ENCODE results near the gene MRS2. TPM values are rescaled to one million over a fixed set of nuclear protein-coding genes. Genes with fewer than 3 reads are reported as not detected.

Gene MRS2
- total RNA-seq, 1 experiment from 2014 or later: 85.8 TPM

DNA sequence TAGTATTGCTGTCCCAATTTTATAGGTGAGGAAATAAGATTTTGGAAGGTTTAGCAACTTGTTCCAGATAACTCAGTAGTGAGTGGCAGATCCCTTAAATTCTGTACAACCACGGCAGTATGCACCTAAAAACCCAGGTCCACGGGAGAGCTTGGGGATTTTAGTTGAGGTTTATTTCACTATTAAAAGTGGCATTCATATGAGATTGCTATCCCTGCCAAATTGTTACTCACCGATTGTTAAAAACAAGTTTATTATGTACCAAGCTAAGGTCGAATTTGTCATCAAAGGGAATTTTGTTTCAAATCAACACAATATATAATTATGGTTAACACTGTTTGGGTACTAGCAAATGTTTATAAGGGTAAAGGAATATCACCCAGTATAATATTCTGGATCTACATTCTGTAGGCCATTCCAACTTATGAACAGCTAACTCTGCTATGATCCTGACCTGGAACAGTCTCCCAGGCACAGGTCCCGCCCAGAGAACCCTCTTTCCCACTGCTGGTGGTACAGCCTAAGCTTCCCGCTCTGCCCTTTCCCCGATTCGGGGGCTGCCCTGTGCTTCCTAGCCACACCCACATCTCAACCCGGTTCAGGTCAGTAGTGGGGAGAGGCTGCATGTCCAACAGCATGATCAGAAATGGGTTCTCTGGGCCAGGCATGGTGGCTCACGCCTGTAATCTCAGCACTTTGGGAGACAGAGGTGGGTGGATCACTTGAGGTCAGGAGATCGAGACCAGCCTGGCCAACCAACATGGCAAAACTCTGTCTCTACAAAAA is 61.7 kb downstream of the MRS2 start:
- Histone ChIP-seq H3K56ac (ENCODE audit: insufficient read length, low read depth, low read length) (no peak overlapping the region), H3K79me1 (ENCODE audit: insufficient read depth, low read depth, low read length, poor library complexity, severe bottlenecking) (no peaks in the 10 kb centered on the region), H4K91ac (ENCODE audit: insufficient read length, low read depth, low read length) (no peak overlapping the region), H3K23me2 (ENCODE audit: insufficient read length, low read depth, low read length, poor library complexity, severe bottlenecking) (no peaks in the 10 kb centered on the region), H3K4ac (ENCODE audit: low read depth, low read length) (no peak overlapping the region), H2BK15ac (ENCODE audit: low read depth, low read length) (no peak overlapping the region), H3K18ac (ENCODE audit: insufficient read length, low read depth, low read length) (no peak overlapping the region), H3K79me2 (ENCODE audit: insufficient read depth, low read length) (no peaks in the 10 kb centered on the region), H2BK20ac (ENCODE audit: low read depth, low read length, poor library complexity, severe bottlenecking) (no peak overlapping the region), H3K9me3 (ENCODE audit: control insufficient read depth, low read depth, low read length) (no peaks in the 10 kb centered on the region), H4K20me1 (ENCODE audit: control insufficient read depth, insufficient read depth, insufficient read length) (no peaks in the 10 kb centered on the region), H3K23ac (ENCODE audit: insufficient read length, low read depth, low read length) (no peak overlapping the region), H3T11ph (ENCODE audit: low read length) (no peak overlapping the region), H3K27me3 (ENCODE audit: insufficient read depth, low read length) (no peaks in the 10 kb centered on the region), H2BK5ac (ENCODE audit: insufficient read length, low read length) (no peak overlapping the region), H2BK12ac (ENCODE audit: insufficient read length, low read depth, low read length) (no peak overlapping the region), H4K5ac (ENCODE audit: insufficient read length, low read depth, low read length) (no peak overlapping the region), H2BK120ac (ENCODE audit: low read depth, low read length, poor library complexity, severe bottlenecking) (no peak overlapping the region), H2AFZ (ENCODE audit: low read length) (no peak overlapping the region), H3K9ac (ENCODE audit: extremely low read depth, insufficient read length, low read length) (no peak overlapping the region), H2AK5ac (ENCODE audit: insufficient read length, low read length) (no peak overlapping the region), H3K4me1 (ENCODE audit: insufficient read depth, low read length) (no peaks in the 10 kb centered on the region), H3K4me2 (ENCODE audit: insufficient read depth, insufficient read length, low read length) (no peak overlapping the region), H3K27ac (ENCODE audit: insufficient read length, low read depth, low read length) (no peak overlapping the region), H3K14ac (ENCODE audit: insufficient read depth, low read length) (no peak overlapping the region), H4K8ac (replicated peaks; ENCODE audit: insufficient read length, low read depth, low read length) (no peak overlapping the region)
- Mint-ChIP-seq H3K4me3 (no peak overlapping the region), H3K9me3 (no peaks in the 10 kb centered on the region), H3K27me3 (ENCODE audit: low read depth) (no peaks in the 10 kb centered on the region), H3K27ac (no peak overlapping the region), H3K4me1 (0 out of 4 replicates have a peak, but pooled peaks cover 0 to 7% of the 10 kb centered on the region in 2 experiments), H3K36me3 (ENCODE audit: insufficient read depth in 1 of 3, low read depth in 3 of 3) (peaks cover 0 to 4% (median 0%) of the 10 kb centered on the region in 3 experiments; a peak in 1 of 7 replicates)
- no CpG with 5 or more reads among the region's 11 CpGs for WGBS (ENCODE audit: extremely low coverage, insufficient read length, low lambda C conversion rate)
- DNase-seq: no peak
- TF ChIP-seq, protein P1, sequence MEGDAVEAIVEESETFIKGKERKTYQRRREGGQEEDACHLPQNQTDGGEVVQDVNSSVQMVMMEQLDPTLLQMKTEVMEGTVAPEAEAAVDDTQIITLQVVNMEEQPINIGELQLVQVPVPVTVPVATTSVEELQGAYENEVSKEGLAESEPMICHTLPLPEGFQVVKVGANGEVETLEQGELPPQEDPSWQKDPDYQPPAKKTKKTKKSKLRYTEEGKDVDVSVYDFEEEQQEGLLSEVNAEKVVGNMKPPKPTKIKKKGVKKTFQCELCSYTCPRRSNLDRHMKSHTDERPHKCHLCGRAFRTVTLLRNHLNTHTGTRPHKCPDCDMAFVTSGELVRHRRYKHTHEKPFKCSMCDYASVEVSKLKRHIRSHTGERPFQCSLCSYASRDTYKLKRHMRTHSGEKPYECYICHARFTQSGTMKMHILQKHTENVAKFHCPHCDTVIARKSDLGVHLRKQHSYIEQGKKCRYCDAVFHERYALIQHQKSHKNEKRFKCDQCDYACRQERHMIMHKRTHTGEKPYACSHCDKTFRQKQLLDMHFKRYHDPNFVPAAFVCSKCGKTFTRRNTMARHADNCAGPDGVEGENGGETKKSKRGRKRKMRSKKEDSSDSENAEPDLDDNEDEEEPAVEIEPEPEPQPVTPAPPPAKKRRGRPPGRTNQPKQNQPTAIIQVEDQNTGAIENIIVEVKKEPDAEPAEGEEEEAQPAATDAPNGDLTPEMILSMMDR (conservative IDR thresholded peaks at IDR 0.05): no peak

Data from H9 (cell line).